Measurements from ENCODE around the gene RPL27.

Gene RPL27

DNA sequence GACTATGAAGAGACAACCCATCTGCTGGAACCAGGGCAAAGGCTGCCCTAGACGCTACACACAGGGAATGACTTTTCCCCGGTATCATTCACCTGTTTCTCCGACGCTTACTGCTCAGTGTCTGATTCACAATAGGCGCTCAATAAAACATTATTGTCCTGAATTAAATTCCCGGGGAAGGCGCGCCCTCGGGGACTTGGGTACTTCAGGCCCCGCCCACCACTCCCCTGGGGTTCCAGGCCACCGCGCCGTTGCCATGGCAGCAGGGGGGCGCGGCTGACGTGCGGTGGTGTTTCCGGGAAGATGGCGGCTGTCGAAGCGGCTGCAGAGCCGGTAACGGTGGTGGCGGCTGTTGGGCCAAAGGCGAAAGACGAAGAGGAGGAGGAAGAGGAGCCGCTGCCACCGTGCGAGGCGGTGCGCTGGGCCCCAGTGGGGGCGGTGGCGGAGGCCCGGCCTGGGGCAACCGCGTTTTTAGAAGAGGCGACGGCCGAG is 17.9 kb upstream of the RPL27 start, which contains the start of gene RUNDC1:
Gene RUNDC1, plus strand, starts transcription at position 292 of the 492 bp plus-strand sequence. Its CDS starts 12 bp downstream, at position 304.
- CTCF ChIA-PET = interaction anchor here (0.9 to 1.0 kb wide), 2 partner anchors 12 to 18 kb away, joined by 4 read pairs; partner anchors contain the start of gene RPL27
- H3K9me3 ChIP-seq (ENCODE audit: control extremely low read depth in 1 of 5, control insufficient read depth in 4 of 5, insufficient read depth in 2 of 5, low read depth in 1 of 5, low read length in 4 of 5) = no peaks in the 10 kb centered on the region
- 0% methylated on average over 33 of the region's 39 CpGs for WGBS (ENCODE audit: insufficient coverage)
- no peaks in the 10 kb centered on the region for H3K27me3 ChIP-seq (replicated peaks in 2 of 5; ENCODE audit: control insufficient read depth in 4 of 5, insufficient read depth in 5 of 5, low read length in 4 of 5)
- peak within 1 kb of the TSS; percentile 83 to 95 (median 90) for H3K4me3 ChIP-seq (ENCODE audit: control insufficient read depth in 1 of 7, extremely low read depth in 1 of 7, insufficient read depth in 4 of 7, low read depth in 2 of 7, low read length in 6 of 7)
- DNase-seq = peak; percentile 88 to 92 (median 90)
- H3K4me1 ChIP-seq (ENCODE audit: control extremely low read depth in 1 of 4, control insufficient read depth in 4 of 4, insufficient read depth in 4 of 4, low read length in 3 of 4) = peaks cover 13 to 38% (median 34%) of the 10 kb centered on the region in 4 experiments
- peak within 1 kb of the TSS; percentile 59 to 87 for H3K27ac ChIP-seq (ENCODE audit: insufficient read depth in 1 of 2, low read depth in 1 of 2, low read length in 2 of 2, poor library complexity in 1 of 2, severe bottlenecking in 2 of 2)
- peaks cover 0 to 2% (median under 1%) of the 10 kb centered on the region in 4 experiments for H3K36me3 ChIP-seq (ENCODE audit: control insufficient read depth in 4 of 4, insufficient read depth in 4 of 4, low read length in 3 of 4)
- POLR2A ChIA-PET = interaction anchor here (0.5 to 1.4 kb wide), 3 partner anchors 16 to 258 kb away, joined by 3 to 5 read pairs (median 4); partner anchors contain the start of gene AARSD1

DNA sequence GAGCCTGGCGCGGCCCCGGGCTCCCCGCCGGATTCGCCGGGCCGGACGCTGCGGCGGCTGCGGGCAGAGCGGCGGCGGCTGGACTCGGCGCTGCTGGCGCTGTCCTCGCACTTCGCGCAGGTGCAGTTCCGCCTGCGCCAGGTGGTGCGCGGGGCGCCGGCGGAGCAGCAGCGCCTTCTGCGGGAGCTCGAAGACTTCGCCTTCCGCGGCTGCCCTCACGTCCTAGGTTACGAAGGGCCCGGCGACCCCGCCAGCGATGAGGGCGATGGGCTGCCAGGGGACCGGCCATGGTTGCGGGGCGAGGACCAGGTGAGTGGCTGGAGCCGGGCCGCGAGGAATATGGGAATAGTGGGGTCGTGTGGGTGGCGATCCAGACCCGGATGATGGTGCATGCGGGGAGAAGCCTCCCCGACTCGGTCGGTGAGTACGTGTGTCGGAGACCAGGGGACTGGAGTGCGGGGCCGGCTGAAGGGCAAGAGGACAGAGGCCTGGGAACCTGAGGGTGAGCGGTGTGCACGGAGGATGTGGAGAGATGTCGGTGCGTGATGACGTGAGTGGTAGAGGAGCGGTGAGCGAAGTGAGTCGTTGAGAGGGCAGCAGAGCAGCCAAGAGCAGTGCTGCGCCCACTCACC is 17.3 kb upstream of the RPL27 start:
- Histone ChIP-seq H3K27ac (ENCODE audit: insufficient read depth in 1 of 2, low read depth in 1 of 2, low read length in 2 of 2, poor library complexity in 1 of 2, severe bottlenecking in 2 of 2) (peak overlapping the region; percentile 15 to 87), H3K4me1 (ENCODE audit: control extremely low read depth in 1 of 4, control insufficient read depth in 4 of 4, insufficient read depth in 4 of 4, low read length in 3 of 4) (peaks cover 19 to 43% (median 37%) of the 10 kb centered on the region in 4 experiments), H3K36me3 (ENCODE audit: control insufficient read depth in 4 of 4, insufficient read depth in 4 of 4, low read length in 3 of 4) (peaks cover 0 to 2% (median under 1%) of the 10 kb centered on the region in 4 experiments), H3K4me3 (ENCODE audit: control insufficient read depth in 1 of 7, extremely low read depth in 1 of 7, insufficient read depth in 4 of 7, low read depth in 2 of 7, low read length in 6 of 7) (peak overlapping the region; percentile 83 to 95 (median 90)), H3K9me3 (ENCODE audit: control extremely low read depth in 1 of 5, control insufficient read depth in 4 of 5, insufficient read depth in 2 of 5, low read depth in 1 of 5, low read length in 4 of 5) (no peaks in the 10 kb centered on the region), H3K27me3 (replicated peaks in 2 of 5; ENCODE audit: control insufficient read depth in 4 of 5, insufficient read depth in 5 of 5, low read length in 4 of 5) (no peaks in the 10 kb centered on the region)
- POLR2A ChIA-PET = interaction anchor here (0.5 to 1.4 kb wide), 3 partner anchors 17 to 258 kb away, joined by 3 to 5 read pairs (median 4); partner anchors contain the start of gene AARSD1
- DNase-seq = peak; percentile 55 to 73 (median 67)
- CTCF ChIA-PET = interaction anchor here (1.0 kb wide), 1 partner anchor 17 kb away, joined by 4 read pairs; the partner anchor contains the start of gene RPL27
- 0% methylated on average over 51 of the region's 67 CpGs for WGBS (ENCODE audit: insufficient coverage)

DNA sequence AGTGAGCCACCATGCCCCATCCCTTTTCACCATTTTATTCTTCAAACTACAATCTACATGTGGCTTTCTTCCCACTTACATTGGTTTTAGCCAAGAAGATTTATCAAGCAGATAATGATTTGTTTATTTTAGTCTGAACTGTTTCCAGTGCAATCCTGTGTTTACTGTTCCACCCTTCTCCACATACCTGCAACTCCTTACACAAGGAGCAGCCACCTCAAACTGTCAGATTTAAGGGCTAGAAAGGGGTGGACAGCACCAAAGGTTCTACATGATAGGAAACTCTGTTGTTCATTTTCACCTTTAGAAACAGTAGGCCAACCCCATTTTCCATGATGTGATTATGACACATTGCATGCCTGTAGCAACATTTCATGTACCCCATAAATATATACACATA is 16.0 kb upstream of the RPL27 start:
- H3K27ac ChIP-seq (ENCODE audit: insufficient read depth in 1 of 2, low read depth in 1 of 2, low read length in 2 of 2, poor library complexity in 1 of 2, severe bottlenecking in 2 of 2) = no peak overlapping the region
- no peaks in the 10 kb centered on the region for H3K27me3 ChIP-seq (replicated peaks in 2 of 5; ENCODE audit: control insufficient read depth in 4 of 5, insufficient read depth in 5 of 5, low read length in 4 of 5)
- H3K9me3 ChIP-seq (ENCODE audit: control extremely low read depth in 1 of 5, control insufficient read depth in 4 of 5, insufficient read depth in 2 of 5, low read depth in 1 of 5, low read length in 4 of 5) = no peaks in the 10 kb centered on the region
- H3K36me3 ChIP-seq (ENCODE audit: control insufficient read depth in 4 of 4, insufficient read depth in 4 of 4, low read length in 3 of 4) = peaks cover 3 to 4% (median 4%) of the 10 kb centered on the region in 4 experiments
- H3K4me1 ChIP-seq (ENCODE audit: control extremely low read depth in 1 of 4, control insufficient read depth in 4 of 4, insufficient read depth in 4 of 4, low read length in 3 of 4) = peaks cover 19 to 46% (median 38%) of the 10 kb centered on the region in 4 experiments
- ChIA-PET CTCF (interaction anchor here (1.4 kb wide), 1 partner anchor 140 kb away, joined by 3 read pairs; no protein-coding TSS in a partner anchor), POLR2A (interaction anchor here (0.6 kb wide), 1 partner anchor 1020 kb away, joined by 3 read pairs; no protein-coding TSS in a partner anchor)
- no peak for DNase-seq
- peak overlapping the region in 1 of 7 experiments; percentile 83 for H3K4me3 ChIP-seq (ENCODE audit: control insufficient read depth in 1 of 7, extremely low read depth in 1 of 7, insufficient read depth in 4 of 7, low read depth in 2 of 7, low read length in 6 of 7)

DNA sequence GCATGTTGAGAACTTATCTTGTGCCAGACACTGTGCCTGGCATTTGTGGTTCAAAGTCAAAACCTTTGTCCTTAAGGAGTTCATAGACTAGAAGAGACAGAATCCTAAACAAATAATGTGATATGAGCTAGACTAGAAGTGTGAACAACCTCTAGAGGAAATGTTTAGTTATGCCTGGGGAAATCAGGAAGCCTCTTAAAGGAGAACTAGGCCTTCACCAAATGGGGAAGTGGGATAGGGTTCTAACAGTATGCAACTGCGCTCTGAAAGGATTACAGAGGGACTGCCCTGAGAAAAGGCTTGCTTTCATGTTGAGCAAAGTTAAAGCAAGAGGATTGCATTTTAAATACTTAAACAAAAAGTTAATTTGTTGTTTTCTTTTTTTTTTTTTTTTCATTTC is 13.0 kb upstream of the RPL27 start:
- DNase-seq = peak; percentile 53 to 78 (median 73)
- CTCF ChIA-PET = interaction anchor here (0.6 to 1.4 kb wide), 4 partner anchors 8 to 104 kb away, joined by 3 to 5 read pairs (median 4); partner anchors contain the start of gene RPL27
- peaks cover 14 to 33% (median 24%) of the 10 kb centered on the region in 4 experiments for H3K36me3 ChIP-seq (ENCODE audit: control insufficient read depth in 4 of 4, insufficient read depth in 4 of 4, low read length in 3 of 4)
- no peaks in the 10 kb centered on the region for H3K9me3 ChIP-seq (ENCODE audit: control extremely low read depth in 1 of 5, control insufficient read depth in 4 of 5, insufficient read depth in 2 of 5, low read depth in 1 of 5, low read length in 4 of 5)
- H3K4me3 ChIP-seq (ENCODE audit: control insufficient read depth in 1 of 7, extremely low read depth in 1 of 7, insufficient read depth in 4 of 7, low read depth in 2 of 7, low read length in 6 of 7) = peak overlapping the region in 3 of 7 experiments; percentile 37 to 47 (median 39)
- no peaks in the 10 kb centered on the region for H3K27me3 ChIP-seq (replicated peaks in 2 of 5; ENCODE audit: control insufficient read depth in 4 of 5, insufficient read depth in 5 of 5, low read length in 4 of 5)
- H3K27ac ChIP-seq (ENCODE audit: insufficient read depth in 1 of 2, low read depth in 1 of 2, low read length in 2 of 2, poor library complexity in 1 of 2, severe bottlenecking in 2 of 2) = peak overlapping the region in 1 of 2 experiments; percentile 15
- H3K4me1 ChIP-seq (ENCODE audit: control extremely low read depth in 1 of 4, control insufficient read depth in 4 of 4, insufficient read depth in 4 of 4, low read length in 3 of 4) = peaks cover 19 to 37% (median 28%) of the 10 kb centered on the region in 4 experiments
- POLR2A ChIA-PET = no interaction called here
- no CpG with 5 or more reads among the region's 1 CpG for WGBS (ENCODE audit: insufficient coverage)

DNA sequence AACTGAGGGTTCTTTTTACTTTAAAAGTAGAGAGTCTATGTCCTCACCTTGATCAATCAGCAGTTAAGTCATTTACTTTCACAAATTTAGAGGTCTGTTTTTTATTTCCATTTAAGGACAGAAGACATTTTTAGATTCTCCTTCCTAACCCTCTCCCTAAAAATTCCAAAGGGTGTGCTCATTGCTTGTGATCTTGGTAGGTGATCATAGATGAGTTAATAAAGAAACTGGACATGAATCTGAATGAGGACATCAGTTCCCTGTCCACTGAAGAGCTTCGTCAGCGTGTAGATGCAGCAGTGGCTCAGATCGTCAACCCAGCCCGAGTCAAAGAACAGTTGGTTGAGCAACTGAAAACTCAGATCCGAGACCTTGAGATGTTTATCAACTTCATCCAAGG is 9.1 kb upstream of the RPL27 start:
- POLR2A ChIA-PET = no interaction called here
- DNase-seq = no peak
- H3K27me3 ChIP-seq (replicated peaks in 2 of 5; ENCODE audit: control insufficient read depth in 4 of 5, insufficient read depth in 5 of 5, low read length in 4 of 5) = no peaks in the 10 kb centered on the region
- H3K27ac ChIP-seq (ENCODE audit: insufficient read depth in 1 of 2, low read depth in 1 of 2, low read length in 2 of 2, poor library complexity in 1 of 2, severe bottlenecking in 2 of 2) = no peak overlapping the region
- WGBS (ENCODE audit: insufficient coverage) = no CpG with 5 or more reads among the region's 5 CpGs
- peaks cover 26 to 61% (median 51%) of the 10 kb centered on the region in 4 experiments for H3K36me3 ChIP-seq (ENCODE audit: control insufficient read depth in 4 of 4, insufficient read depth in 4 of 4, low read length in 3 of 4)
- no peak overlapping the region for H3K4me3 ChIP-seq (ENCODE audit: control insufficient read depth in 1 of 7, extremely low read depth in 1 of 7, insufficient read depth in 4 of 7, low read depth in 2 of 7, low read length in 6 of 7)
- H3K4me1 ChIP-seq (ENCODE audit: control extremely low read depth in 1 of 4, control insufficient read depth in 4 of 4, insufficient read depth in 4 of 4, low read length in 3 of 4) = peaks cover 10 to 18% (median 14%) of the 10 kb centered on the region in 4 experiments
- no peaks in the 10 kb centered on the region for H3K9me3 ChIP-seq (ENCODE audit: control extremely low read depth in 1 of 5, control insufficient read depth in 4 of 5, insufficient read depth in 2 of 5, low read depth in 1 of 5, low read length in 4 of 5)
- CTCF ChIA-PET = no interaction called here

DNA sequence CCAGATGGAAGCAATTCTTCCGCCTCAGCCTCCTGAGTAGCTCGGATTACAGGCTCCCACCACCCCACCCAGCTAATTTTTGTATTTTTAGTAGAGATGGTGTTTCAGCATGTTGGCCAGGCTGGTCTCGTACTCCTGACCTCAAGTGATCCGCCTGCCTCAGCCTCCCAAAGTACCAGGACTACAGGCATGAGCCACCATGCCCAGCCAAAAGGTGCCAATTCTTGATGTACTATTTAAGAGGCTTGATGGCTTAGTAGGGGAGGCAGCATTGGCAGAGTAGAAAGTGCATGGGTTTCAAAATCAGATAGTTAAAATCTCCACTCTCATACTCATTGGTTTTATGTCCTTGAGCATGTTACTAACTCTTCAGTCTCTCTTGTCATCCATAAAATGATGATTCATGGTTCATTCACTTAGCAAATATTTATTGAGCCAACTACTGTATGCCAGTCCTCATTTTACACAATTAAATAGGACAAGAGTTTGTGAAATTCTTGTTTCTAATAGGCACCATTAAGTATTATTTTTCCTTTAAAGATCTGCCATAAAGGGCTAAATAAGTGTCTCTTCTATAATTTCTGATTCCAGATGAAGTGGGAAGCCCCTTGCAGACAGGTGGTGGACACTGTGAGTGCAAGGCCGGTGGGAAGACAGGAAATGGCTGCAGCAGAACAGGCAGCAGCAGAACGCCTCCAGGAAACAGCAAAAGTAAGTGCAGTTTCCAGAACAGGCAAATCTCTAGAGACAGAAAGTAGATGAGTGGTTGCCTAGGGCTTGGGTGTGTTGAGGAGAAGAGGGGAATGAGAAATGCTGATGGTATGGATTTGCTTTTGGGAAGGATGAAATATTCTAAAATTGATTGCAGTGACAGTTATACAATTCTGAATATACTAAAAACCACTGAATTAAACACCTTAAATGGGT is 8.2 kb upstream of the RPL27 start:
- Histone ChIP-seq H3K4me3 (ENCODE audit: control insufficient read depth in 1 of 7, extremely low read depth in 1 of 7, insufficient read depth in 4 of 7, low read depth in 2 of 7, low read length in 6 of 7) (no peak overlapping the region), H3K36me3 (ENCODE audit: control insufficient read depth in 4 of 4, insufficient read depth in 4 of 4, low read length in 3 of 4) (peaks cover 26 to 66% (median 53%) of the 10 kb centered on the region in 4 experiments), H3K4me1 (ENCODE audit: control extremely low read depth in 1 of 4, control insufficient read depth in 4 of 4, insufficient read depth in 4 of 4, low read length in 3 of 4) (peaks cover 4 to 12% (median 9%) of the 10 kb centered on the region in 4 experiments), H3K9me3 (ENCODE audit: control extremely low read depth in 1 of 5, control insufficient read depth in 4 of 5, insufficient read depth in 2 of 5, low read depth in 1 of 5, low read length in 4 of 5) (no peaks in the 10 kb centered on the region), H3K27ac (ENCODE audit: insufficient read depth in 1 of 2, low read depth in 1 of 2, low read length in 2 of 2, poor library complexity in 1 of 2, severe bottlenecking in 2 of 2) (no peak overlapping the region), H3K27me3 (replicated peaks in 2 of 5; ENCODE audit: control insufficient read depth in 4 of 5, insufficient read depth in 5 of 5, low read length in 4 of 5) (no peaks in the 10 kb centered on the region)
- POLR2A ChIA-PET = no interaction called here
- no peak for DNase-seq
- CTCF ChIA-PET = interaction anchor here (1.5 kb wide), 1 partner anchor 26 kb away, joined by 4 read pairs; the partner anchor contains the start of gene AARSD1
- WGBS (ENCODE audit: insufficient coverage) = 100% methylated on average over 4 of the region's 6 CpGs
